SK-N-MC (cell line): Measurements from ENCODE around the gene AGBL1.

Experiments used
- EZH2 ChIP-seq: fragments of 200-600 bp; sonication (generic); IDR thresholded peaks from one replicate; pipeline ENCODE4 v1.6.1; 2017; ENCODE audit warnings: antibody characterized with exemption
- FOXP2 ChIP-seq: optimal IDR thresholded peaks from 2 replicates; pipeline ENCODE3; 2011; ENCODE audit warnings: mild to moderate bottlenecking, moderate library complexity; ENCODE audit not compliant: insufficient read depth; ENCODE audit errors: extremely low read length, control extremely low read depth
- POLR2AphosphoS5 ChIP-seq: IDR thresholded peaks from 2 replicates; pipeline ENCODE4 v1.6.1; 2012; ENCODE audit warnings: mild to moderate bottlenecking, low read depth, low read length, borderline replicate concordance

- TF ChIP-seq EZH2: no peak
- TF ChIP-seq POLR2AphosphoS5: no peak
- no peak for TF ChIP-seq FOXP2
Observed at GRCh38 chr15:86553108-86553507, 473.4 kb downstream of the AGBL1 start.
